Stimulated activated CD4-positive, alpha-beta T cell treated with anti-CD3 and anti-CD28 coated beads, Interleukin-4, amount 100 ng/mL, for 1 hour (primary cell): ENCODE measurements around the gene ZNF683.

Experiments
- DNase-seq: peaks from one replicate; pipeline ENCODE4 v3.0.0-alpha.2; 2020

Gene ZNF683

DNA sequence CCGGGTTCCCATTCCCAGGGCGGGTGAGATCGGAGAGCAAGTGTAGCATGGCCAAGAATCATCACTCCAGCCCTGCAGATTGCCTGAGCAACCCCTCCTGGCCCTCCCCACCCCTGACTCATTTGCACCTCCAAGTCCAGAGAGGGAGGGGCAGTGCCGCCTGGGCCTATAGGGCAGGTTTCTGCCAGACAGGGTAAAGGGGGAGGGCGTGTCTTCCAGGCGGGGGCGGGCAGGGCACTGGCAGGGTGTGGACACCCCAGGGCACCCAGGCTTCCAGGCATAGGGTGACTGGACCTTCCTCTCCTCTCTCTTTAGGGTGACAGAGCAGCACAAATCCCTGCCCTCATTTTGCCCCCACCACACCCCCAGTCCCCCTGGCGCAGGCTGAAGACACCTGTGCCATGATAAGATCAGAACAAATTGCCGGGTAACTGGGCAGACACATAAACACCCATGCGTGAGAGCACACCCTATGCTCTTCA, 15.4 kb downstream of the ZNF683 start:
- no peak for DNase-seq

DNA sequence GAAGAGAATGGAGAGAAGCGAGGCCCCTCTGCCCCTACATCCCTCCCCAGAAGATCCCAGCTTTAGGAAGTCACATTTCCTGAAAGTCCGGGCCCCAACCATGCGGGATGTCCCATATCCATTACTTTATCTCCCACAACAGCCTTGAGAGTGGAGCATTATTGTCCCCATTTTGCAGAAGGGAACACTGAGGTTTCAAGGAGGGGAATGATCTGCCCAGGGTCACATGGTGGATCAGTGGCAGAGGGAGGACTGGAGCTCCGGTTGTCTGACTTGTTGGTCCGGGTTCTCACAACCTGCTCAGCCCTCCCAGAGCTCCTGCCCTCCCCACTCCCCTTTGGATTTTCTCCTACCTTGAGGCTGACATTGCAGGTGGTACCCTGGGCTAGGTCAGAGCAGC, 16.4 kb downstream of the ZNF683 start:
- no peak for DNase-seq

DNA sequence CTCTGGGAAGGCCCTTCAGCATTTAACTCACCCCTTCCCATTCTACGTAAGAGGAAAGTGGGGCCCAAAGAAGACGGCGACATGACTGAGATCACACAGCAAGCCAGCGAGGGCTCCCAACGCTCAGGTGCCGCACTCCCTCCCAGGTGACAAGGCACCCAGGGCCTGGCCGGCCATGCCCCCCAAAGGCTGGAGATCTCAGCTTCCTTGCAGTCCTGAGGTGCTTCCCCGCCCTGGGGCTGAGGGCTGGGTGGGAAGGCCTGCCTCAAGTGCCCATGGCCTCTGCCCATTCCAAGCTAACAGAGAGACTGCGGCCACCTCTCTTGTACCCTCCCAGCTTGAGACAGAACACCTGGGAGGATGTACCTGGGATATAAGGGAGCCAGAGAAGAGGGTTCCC, 17.6 kb downstream of the ZNF683 start:
- no peak for DNase-seq

DNA sequence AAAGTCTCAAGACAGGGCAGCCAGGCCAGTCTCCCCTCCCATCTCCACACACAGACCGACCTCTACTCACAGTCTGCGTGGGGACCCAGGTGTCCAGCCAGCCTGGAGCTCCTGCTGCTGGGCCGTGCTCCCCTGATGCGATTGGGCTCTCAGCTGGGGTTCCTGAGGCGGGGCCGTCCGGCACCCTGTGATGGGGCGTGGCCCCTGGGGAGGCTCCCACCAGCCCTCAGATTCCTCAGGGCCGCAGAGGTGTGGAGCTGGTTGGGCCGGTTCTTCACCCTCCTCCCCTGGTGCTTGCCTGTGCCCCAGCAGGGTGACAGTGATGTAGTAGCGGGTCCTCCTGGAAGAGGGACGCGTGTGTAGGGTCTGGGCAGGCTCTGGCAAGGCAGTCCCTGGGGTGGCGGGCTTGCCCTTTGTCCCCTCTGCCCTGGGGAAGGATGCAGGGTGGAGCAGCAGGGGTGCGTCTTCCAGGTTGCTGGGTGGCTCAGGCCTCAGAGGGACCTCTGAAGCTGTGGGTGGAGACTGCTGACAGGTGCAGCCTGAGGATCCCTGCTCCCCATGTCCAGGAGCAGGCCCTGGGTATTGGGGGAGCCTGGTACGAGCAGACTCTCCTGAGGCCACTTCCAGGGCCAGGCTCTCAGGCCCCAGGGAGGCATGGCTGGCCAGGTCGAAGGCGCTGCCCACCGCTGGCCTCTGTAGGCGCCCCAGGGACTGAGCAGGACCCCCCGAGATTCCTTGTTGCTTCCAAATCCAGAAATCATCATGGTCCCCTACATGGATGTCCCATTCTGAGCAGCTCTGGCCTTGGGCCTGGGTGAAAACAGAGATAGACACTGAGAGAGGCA, 18.4 kb downstream of the ZNF683 start, which contains the start of gene CRYBG2:
Gene CRYBG2, minus strand, starts transcription at position 155 of the 845 bp plus-strand sequence. CDS start 7,473 bp downstream, outside the sequence.
- no peak for DNase-seq

DNA sequence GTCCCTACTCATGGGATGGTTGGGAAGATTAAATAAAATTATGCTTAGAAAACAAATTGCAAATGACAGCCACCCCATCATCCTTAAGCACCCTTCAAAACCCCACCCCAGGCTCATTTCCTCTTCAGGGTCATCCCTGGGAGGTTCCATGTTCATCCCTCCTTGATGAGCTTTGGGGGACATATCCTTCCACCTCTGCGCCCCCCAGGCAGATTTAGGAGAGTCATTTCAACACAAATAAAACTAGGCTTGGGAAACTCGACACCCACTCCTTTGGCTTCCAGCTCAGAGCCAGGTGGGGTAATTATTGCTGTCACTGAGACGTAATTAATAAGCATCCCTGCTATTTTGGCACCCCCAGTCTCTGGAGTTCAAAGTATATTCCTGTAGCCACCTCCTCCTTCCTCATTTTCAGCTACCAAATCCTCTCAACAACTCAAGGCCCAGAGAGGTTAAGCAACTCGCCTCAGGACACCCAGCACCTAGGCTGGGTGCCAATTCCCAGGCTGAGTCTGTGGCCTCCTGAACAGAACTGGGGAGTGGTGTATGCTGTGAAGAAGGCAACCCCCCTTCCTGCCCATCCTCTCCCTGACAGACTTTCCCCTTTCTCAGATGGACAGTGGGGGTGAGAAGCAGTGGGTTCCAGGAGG, 19.2 kb downstream of the ZNF683 start:
- DNase-seq: no peak

DNA sequence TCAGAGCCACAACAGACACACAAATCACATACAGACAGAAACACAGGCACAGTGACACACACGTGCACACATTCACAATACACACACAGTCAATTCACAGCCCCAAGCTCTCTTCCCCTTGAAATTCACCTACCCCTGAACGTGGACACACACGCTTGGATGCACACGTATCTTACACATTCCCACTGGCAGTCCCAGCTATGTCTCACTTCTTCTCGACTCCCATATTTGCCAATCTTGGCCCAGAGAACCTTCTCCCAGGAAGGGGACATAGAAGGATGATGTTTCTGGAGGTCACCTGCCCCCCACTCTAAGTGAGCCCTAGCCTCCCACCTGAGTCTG, 20.2 kb downstream of the ZNF683 start:
- DNase-seq: no peak

DNA sequence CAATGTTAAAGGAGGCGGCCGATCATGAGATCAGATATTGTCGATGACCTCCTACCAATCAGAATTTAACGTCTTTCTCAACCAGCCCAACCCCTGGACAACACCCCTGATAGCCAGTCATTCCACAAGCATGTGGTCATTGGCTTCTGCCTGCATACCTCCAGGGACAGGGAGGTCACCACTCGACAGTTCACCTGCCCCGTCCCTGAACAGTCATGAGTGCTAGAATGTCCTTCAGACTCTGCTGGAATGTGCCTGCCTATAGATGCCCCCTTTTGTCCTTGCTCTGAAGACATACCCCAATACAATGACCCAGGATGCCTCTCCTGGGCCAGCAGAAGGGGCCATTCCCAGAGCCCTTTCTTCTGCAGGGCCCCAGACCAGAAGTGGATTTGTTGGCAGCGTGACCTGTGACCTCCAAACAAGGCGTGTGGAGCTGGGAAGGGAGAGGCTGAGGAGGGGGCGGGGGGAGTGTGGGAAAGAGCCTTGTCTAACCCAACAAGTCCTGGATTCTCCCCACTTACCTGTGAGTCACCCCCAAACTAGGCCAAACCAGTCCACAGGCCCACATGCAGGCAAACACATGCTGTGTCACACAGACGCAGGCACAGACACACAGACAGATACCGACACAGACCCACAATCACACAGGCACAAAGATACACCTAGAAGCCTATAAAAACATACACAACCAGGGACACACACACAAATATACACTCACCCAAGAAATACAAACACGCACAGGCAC, 20.8 kb downstream of the ZNF683 start:
- no peak for DNase-seq

DNA sequence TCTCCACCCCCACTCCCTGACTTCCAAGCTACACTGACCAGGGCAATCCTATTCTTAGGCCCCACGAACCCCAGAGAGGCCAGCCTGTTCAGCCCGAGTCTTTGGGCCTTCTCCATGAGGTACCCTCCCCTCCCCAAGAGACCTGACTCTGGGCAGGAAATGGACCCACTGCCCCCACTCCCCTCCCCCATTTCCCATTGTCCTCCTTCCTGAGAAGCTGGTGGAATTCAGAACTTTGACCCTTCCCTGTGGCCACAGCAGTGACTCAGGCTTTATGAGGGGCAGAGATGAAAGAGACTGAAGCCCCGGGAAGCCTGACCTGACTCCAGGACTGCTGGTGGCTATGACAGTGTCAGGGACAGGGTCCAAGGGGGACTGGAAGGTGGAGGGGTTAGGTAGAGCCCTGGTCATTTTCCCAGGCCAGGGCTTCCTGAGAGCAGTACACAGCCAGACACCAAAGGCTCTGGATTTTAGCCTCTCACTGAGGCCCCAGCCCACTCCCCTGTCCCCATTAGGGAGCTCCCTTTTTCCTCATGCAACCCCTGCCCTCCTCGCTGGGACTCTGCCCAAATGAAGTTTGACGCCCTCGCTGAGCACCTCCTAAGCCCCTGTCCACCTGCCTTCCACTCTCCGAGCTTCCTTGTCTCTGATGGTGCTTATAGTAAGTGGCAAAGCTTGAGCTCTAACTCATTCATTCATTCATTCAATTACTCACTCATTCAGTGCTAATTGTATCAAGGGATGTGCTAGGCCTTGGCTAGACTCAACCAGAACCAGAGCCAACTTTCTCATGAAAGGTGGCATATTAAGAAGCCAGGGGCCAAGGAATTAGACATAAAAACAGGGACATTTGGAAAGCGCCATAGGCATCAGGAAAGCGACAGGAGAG, 21.6 kb downstream of the ZNF683 start:
- DNase-seq: no peak

DNA sequence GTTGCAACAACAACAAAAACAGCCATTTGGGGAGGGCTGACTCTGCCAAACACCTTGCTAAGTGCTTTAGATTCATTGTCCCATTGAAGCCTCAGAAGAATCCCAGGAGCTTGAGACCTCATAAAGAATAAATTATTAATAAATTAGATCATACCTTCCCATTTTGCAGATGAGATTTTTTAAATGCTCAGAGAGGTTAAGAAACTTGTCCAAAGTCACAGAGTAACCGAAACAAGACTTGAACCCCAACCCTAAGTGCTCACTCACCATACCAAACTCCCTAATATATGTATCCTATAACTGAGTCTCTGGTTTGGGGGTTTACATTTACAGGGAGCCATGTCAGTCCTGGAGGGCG, 22.2 kb downstream of the ZNF683 start:
- no peak for DNase-seq

DNA sequence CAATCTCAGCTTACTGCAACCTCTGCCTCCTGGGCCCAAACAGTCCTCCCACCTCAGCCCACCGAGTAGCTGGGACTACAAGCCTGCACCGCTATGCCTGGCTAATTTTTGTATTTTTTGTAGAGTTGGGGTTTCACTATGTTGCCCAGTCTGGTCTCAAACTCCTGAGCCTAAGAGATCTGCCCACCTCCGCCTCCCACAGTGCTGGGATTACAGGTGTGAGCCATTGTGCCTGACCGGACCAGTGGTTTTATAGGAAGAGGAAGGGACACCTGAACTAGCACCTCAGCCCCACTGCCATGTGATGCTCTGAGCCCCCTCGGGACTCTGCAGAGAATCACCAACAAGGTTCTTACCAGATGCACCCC, 22.7 kb downstream of the ZNF683 start:
- DNase-seq: no peak

DNA sequence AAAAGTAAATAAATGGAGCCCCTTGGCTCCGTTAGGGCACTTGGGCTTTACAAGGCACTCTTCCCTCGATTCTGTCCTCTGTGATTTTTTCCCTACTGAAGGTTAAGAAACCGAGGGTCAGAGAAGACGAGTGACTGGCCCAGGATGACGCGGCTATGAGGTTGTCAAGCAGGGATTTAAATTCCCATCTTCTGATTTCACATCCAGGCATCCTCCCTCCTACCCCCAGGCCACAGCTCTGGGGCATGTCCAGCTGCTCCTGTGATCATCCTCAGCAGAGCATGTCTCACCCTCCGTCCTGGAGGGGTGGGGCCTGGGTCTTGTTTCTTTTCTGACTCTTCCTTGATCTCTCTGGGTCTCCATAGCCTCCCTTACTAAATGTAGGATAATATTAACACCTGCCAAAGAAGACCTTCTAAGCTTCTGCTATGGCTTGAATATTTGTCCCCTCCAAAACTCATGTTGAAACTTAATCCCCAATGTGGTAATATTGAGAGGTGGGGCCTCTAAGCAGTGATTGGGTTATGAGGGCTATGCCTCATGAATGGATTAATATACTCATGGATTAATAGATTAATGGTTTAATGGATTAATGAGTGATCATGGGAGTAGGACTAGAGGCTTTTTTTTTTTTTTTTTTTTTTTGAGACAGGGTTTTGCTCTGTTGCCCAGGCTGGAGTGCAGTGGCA, 23.2 kb downstream of the ZNF683 start:
- no peak for DNase-seq

DNA sequence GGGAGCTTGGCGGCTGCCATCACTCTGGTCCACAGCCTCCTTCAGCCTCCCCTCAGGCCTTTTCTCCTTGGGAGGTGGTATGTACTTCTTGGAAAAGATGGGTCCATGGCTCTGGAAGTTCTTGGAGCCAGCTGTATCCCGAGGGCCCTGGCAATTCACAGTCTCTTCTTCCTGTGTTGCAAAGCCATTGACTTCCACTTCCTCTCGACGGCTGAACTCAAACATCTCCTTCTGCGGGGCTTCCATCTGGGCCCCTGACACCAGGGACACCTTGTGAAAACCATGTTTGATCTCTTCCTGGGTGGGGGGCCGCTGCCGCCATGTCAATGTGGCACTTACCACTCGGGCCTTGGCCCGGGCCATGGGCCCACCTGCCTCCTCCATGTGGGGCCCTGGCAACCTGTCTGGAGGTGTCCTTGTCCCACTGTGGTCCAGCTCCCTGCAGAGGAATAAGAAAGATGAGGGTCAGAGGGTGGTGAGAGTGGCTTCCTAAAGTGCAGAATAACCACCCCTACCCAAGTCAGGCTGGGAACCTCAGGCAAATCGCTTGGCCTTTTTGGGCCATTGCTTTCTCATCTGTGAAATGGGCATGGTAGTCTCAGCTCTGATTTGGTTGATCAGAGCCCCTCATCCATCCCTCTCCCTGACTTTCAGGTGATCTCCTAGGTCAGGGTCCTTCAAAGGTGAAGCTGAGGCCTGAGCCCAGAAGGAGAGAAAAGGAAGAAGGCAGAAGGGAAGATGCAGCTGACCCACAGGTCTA, 26.1 kb downstream of the ZNF683 start:
- DNase-seq: no peak

DNA sequence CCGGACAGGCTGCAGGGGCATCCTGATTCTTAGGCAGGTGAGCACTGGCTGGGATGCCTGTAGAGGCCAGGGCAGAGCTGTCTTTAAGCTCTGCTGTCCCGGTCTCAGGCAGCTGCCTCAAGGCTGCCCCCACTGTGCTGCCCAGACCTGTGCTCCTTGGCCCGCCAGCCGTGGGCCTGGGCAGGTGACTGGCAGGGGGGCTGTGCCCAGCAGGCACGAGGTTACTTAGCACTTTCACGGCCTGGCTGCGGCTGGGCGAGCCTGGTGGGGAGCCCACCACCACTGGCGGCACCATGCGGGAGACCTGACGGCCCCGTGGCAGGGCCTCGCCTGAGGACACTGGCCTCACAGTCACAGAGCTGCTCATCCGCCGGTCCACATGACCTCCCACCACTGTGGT, 26.8 kb downstream of the ZNF683 start:
- DNase-seq: no peak

DNA sequence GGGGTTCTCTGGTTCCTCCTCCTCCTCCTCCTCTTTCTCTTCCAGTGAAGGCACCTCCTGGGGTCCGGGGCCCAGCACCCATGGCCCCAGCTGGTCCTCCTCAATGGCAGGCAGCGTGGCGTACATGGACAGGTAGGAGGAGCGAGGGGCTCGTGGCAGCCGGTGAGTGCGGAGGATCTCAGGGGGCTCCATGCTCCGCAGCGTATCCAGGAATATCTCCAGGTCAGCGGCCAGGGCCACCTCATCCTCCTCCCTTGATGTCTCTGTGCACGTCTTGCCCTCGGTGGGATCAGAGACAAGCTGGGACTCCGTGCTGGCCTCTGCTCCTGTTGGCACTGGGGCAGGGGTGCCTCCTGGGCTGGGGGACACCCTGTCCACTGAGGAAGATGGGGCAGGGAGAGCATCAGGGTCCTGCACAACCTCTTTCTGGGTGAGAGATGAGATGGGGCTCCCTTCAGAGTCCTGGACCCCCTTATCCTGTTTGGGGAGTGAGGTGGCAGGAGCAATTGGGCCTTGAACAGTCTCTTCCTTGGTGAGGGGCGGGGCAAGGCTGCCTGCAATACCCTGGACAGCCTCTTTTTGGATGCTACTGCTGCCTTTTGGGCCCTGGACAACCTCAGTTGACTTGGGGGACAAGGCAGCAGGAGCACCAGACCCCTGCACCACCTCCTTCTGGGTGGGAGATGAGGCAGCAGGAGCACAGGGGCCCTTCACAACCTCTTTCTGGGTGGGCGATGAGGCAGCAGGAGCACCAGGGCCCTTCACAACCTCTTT, 28.2 kb downstream of the ZNF683 start:
- no peak for DNase-seq

DNA sequence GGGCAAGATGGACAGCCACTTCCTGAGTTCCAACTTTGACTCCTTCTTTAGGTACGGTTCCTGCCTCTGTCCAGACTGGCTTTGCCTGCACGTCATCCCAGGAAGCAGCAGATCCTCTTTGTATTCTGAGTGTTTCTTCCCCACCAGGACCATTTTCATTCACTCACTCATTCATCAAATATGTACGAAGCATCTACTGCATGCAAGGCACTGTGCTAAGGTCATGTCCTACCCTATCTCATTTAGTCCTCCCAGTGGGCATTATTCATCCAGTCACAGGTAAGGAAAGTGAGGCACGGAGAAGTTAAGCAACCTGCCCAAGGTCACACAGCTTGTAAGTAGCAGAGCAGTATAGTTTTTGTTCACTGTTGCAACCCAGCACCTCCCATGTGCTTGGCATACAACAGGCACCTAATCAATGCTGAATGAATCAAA, 32.5 kb downstream of the ZNF683 start:
- no peak for DNase-seq

DNA sequence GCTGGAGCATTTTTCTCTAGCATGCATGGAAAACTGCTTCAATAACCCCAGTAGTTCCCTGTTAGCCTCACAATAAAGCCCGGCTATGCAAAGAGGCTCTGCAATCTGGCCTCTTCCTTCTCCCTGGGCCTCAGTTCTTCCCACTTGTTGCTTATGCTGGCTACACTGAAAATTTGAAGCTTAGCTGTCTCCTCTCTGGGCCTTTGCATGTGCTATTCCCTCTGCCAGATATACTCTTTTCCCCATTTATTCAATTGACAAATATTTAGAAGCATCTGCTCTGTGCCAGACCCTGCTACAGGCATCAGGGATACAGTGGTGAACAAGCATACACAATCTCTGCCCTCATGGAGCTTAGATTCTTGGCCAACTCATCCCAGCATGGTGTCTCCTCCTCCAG, 33.9 kb downstream of the ZNF683 start:
- DNase-seq: no peak

DNA sequence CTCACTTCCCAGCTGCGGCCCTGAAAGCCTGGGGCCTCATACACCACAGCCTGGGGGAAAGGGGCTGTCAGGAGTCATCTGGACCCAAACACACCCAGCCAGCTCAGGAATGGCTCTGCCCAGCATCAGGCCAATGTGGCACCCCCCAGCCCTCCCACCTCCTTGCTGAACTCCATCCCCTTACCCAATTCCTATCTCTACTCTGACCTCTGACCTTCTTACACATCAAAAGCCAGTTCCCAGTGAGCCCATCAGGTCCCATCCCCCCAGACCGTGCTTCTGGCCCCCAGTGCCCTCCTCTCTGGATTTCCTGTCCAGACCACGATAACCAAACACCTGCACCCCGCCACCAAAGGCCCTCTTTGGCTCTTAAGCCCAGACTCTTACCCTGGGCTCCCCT, 34.9 kb downstream of the ZNF683 start:
- no peak for DNase-seq

DNA sequence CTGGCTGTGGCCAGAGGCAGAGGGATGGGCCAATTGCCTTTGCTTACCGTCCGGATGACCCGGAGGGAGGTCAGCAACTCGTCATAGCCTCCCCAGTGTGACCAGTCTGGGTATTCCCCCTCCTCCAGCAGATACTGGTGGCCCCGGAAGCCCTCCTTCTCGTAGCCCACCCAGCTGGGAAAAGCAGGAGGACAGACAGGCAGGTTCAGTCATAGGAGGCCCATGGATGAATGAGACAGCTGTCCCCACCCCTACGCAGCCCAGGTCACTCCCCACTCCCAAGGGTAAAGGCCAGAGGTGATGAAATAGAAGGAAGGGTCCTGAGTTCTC, 35.4 kb downstream of the ZNF683 start:
- no peak for DNase-seq

DNA sequence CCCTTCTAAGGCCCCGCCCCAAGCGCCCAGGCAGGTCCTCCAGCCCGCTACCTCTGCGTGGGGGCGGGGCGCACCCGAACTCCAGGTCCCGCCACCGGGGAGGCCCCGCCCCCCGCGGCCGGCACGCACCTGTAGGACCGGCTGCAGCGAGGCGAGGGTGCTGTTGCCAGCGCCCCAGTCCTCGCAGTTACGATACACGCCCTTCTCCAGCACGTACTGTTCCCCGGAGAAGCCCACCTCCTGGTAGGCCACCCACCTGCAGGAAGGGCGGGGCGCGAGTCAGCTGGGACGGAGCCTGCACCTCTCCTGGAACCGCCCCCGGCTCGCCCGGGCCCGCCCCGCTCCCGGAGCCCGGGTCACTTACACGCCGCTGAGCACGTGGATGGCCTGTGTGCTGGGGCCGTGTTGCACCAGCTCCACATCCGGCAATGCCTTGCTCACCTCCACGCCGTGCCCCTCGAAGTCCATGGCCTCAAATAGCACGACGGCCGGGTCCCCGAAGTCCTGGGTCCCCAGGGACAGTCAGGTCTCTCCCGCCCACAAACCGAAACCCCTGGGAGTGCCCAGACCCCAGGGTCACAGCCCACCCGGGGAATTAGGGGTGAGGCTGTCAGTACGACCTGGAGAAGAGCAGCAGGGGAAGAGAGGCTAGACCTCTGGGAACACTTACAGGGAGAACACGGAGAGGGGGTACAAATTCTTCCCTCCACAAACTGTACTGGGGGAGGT, 35.9 kb downstream of the ZNF683 start:
- DNase-seq: peak; percentile 86
